GM12864 (cell line): Measurements from ENCODE around the gene RPL37A.

ENCODE experiments used
- DNase-seq: peaks from one replicate; pipeline ENCODE4 v3.0.0-alpha.2; 2011; ENCODE audit warnings: low read depth
- H3K4me3 ChIP-seq: 2 replicates; pipeline ENCODE4 v1.5.1; 2011; ENCODE audit warnings: mild to moderate bottlenecking, low read depth, low read length, control low read depth
- TF ChIP-seq, protein P1 (sequence below): IDR thresholded peaks from 2 replicates; pipeline ENCODE4 v1.5.1; 2011; ENCODE audit warnings: low read depth, mild to moderate bottlenecking, moderate library complexity, low read length, control low read depth, inconsistent platforms; ENCODE audit errors: missing control alignments

The RPL37A gene

DNA sequence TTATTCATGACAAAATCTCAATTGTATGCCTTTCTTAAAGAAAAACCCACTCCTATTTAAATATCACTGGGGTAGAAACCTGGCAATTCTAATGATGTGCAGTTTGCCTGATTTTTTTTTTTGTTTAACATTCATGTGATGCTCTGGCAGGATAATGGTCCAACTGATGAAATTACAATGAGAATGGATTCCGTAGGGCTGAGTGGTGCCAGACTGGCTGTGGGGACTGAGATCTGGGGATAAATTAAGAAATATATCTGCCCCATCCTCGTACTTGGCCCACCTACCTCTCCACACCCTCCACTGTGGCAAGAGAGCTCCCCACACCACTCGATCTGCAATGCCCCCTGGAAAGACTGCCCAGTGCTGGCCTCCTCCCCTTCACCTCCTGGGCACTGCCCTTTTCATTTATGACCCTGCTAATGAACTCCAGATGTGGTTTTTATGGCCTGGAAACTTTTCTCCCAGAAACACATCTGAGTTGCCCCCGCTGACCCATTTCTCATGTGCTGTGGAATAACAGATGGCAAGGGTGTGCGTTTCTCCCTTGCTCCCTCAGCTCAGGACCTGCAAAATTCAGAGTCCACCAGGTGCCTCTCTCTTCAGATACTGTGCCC lies 33.0 kb upstream of the RPL37A start:
- TF ChIP-seq, protein P1, sequence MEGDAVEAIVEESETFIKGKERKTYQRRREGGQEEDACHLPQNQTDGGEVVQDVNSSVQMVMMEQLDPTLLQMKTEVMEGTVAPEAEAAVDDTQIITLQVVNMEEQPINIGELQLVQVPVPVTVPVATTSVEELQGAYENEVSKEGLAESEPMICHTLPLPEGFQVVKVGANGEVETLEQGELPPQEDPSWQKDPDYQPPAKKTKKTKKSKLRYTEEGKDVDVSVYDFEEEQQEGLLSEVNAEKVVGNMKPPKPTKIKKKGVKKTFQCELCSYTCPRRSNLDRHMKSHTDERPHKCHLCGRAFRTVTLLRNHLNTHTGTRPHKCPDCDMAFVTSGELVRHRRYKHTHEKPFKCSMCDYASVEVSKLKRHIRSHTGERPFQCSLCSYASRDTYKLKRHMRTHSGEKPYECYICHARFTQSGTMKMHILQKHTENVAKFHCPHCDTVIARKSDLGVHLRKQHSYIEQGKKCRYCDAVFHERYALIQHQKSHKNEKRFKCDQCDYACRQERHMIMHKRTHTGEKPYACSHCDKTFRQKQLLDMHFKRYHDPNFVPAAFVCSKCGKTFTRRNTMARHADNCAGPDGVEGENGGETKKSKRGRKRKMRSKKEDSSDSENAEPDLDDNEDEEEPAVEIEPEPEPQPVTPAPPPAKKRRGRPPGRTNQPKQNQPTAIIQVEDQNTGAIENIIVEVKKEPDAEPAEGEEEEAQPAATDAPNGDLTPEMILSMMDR: no peak
- no peak for DNase-seq
- H3K4me3 ChIP-seq: no peak overlapping the region

DNA sequence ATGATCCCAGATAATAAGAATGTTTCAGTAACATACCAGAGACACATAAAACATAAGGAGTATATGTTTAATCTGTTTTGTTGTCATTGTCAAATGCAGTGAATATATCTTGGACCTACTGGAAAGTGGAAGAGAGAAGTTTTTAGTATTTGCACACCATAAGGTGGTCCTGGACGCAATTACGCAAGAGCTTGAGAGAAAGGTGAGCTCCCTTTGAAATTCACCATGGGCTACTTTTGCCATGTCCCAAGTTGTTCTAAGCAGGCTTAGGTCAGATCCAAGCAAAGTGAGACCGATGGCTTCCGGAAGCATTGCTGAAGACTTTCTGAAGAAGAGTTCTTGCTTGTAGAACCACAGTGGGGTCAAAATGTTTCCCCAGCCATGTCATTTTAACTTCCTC lies 30.8 kb upstream of the RPL37A start:
- TF ChIP-seq, protein P1: no peak
- H3K4me3 ChIP-seq: no peak overlapping the region
- no peak for DNase-seq

DNA sequence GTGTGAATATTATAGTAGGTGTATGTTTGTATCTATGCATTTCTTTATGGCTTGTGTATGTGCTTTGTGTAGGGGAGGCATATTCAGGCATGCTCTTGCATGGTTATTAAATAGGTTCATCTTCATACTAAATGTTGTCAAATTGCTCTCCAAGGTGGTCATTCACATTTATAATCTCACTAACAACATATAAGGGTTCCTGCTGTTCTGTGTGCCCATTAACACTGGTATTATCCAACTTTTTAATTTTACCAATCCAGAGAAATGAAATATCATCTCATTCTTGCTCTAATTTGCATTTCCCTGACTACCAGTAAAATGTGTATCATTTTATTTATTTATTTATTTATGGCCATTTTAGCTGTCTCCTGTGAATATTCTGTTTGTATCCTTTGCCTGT lies 29.0 kb upstream of the RPL37A start:
- TF ChIP-seq, protein P1: no peak
- no peak overlapping the region for H3K4me3 ChIP-seq
- DNase-seq: no peak

DNA sequence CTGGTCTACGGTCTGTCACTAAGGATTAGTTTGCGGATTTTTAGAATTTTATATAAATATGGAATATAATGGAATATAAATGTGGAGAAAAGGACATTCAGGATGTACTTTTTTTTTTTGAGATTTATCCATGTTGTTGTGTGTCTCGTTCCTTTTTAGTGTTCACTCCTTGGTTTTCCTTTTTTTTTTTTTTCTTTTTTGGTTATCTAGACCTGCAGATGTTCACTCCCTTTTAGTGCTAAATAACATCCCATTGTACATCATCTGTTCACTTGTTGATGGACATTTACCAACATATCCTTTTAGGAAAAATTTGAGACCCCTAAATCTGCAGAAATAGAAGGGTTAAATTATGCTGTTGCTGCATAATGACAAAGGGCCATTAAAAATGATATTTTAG lies 25.5 kb upstream of the RPL37A start:
- TF ChIP-seq, protein P1: no peak
- H3K4me3 ChIP-seq: no peak overlapping the region

DNA sequence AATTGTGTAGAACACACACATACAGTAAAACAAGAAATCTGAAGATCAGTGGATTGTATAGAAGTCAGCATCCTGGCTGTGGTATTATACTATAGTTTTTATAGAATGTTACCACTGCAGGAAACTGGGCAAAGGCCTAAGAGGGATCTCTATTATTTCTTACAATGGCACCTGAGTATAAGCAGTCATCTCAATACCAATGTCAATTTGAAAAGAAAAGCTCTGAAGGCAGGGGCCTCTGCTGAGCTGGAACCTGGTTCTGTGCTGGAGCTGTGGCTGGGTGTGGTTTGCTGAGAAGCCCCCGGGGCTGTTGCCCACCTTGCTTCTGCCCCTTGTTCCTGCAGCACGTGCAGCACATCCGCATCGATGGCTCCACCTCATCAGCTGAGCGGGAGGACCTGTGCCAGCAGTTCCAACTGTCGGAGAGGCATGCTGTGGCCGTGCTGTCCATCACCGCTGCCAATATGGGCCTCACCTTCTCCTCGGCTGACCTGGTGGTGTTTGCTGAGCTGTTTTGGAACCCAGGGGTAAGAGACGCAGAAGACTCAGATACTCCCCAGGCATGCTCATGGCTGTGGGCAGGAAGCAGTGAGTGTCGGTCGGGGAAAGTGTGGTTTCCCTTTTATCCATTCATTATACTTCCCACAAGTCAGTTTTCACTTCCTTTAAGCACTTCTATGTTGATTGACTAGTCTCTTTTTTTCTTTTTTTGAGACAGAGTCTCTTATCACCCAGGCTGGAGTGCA lies 23.5 kb upstream of the RPL37A start:
- no peak overlapping the region for H3K4me3 ChIP-seq
- no peak for DNase-seq
- TF ChIP-seq, protein P1: no peak

More for the DNA sequence above, 25.5 kb upstream of the RPL37A start:
- DNase-seq: no peak

DNA sequence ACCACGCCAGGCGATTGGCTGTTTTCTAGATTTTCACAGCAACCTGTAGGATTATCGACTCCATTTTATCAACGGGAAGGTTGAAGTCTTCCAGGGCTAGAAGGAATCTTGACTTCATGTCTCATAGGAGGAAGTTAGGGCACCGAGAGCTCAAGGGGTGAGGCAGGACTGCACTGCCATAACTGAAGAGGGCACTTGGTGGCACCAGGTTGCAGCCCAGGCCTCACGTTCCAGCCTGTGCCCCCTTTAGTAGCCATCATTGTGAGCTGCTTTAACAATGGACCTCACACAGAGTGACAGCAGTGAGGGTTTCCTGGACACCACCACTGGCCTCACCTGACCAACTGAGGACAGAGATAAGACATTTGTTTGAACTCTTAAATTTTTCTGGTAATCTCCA lies 22.9 kb upstream of the RPL37A start:
- TF ChIP-seq, protein P1: no peak
- no peak overlapping the region for H3K4me3 ChIP-seq
- DNase-seq: no peak
